Measurements from ENCODE around the gene TSHB.

DNA sequence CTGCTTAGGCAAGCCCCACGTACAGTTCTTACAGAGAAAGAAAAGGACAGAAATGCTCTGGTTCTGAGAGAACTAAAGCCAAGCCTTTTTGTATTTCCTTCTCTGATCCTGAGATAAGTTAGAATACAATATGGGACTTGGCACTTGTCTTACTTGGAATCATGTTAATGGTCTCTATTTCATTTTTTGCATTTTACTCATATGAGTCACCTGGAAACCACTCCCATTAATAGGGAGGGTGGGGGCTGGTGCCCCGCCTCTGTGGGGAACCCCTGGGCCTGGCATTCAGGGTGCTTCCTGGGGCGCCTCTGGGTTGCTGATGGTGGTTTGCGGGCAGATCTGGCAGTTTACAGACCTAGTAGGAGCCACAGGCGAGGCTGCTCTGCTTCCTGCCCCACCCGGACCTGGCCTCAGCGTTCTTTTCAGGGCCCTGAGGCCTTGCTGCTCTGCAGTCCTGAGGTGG lies 32.9 kb downstream of the TSHB start:
- no peak for TF ChIP-seq POLR2A (IDR thresholded peaks at IDR 0.05)
- TF ChIP-seq, protein P1, sequence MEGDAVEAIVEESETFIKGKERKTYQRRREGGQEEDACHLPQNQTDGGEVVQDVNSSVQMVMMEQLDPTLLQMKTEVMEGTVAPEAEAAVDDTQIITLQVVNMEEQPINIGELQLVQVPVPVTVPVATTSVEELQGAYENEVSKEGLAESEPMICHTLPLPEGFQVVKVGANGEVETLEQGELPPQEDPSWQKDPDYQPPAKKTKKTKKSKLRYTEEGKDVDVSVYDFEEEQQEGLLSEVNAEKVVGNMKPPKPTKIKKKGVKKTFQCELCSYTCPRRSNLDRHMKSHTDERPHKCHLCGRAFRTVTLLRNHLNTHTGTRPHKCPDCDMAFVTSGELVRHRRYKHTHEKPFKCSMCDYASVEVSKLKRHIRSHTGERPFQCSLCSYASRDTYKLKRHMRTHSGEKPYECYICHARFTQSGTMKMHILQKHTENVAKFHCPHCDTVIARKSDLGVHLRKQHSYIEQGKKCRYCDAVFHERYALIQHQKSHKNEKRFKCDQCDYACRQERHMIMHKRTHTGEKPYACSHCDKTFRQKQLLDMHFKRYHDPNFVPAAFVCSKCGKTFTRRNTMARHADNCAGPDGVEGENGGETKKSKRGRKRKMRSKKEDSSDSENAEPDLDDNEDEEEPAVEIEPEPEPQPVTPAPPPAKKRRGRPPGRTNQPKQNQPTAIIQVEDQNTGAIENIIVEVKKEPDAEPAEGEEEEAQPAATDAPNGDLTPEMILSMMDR (IDR thresholded peaks at IDR 0.05 in 4 of 5, conservative IDR thresholded peaks at IDR 0.05 in 1 of 5), result no peak

All from gastrocnemius medialis (tissue), 4 donors.